ENCODE data around the gene CTDP1. TPM values are rescaled to one million over a fixed set of nuclear protein-coding genes. Genes with fewer than 3 reads are reported as not detected.
A peak's percentile ranks its signal among the peaks of the same experiment; 100 is the strongest.

The CTDP1 gene
- total RNA-seq, 1 experiment from 2014 or later: 33.7 TPM

GRCh38 chr18:79738581-79739439 is 59.2 kb downstream of the CTDP1 start:
- no peak overlapping the region for H2AFZ ChIP-seq (ENCODE audit: low read length)
- no CpG with 5 or more reads among the region's 21 CpGs for WGBS (ENCODE audit: extremely low coverage, insufficient read length, low lambda C conversion rate)
- H4K91ac ChIP-seq (ENCODE audit: insufficient read length, low read depth, low read length): no peak overlapping the region
- no peak overlapping the region for H3K14ac ChIP-seq (ENCODE audit: insufficient read depth, low read length)
- Mint-ChIP-seq H3K9me3 (no peaks in the 10 kb centered on the region), H3K27ac (peak overlapping the region in 1 of 3 experiments; percentile 18; a peak in 1 of 7 replicates), H3K4me3 (no peak overlapping the region), H3K36me3 (ENCODE audit: insufficient read depth in 1 of 3, low read depth in 3 of 3) (peaks cover 13 to 68% (median 58%) of the 10 kb centered on the region in 3 experiments; a peak in 6 of 7 replicates), H3K4me1 (no peaks in the 10 kb centered on the region), H3K27me3 (ENCODE audit: low read depth) (no peaks in the 10 kb centered on the region; the same call in 1 of the 2 replicates)
- no peaks in the 10 kb centered on the region for H4K20me1 ChIP-seq (ENCODE audit: control insufficient read depth, insufficient read depth, insufficient read length)
- no peaks in the 10 kb centered on the region for H3K23me2 ChIP-seq (ENCODE audit: insufficient read length, low read depth, low read length, poor library complexity, severe bottlenecking)
- no peak for TF ChIP-seq CTCF (conservative IDR thresholded peaks at IDR 0.05)
- H3K18ac ChIP-seq (ENCODE audit: insufficient read length, low read depth, low read length): no peak overlapping the region
- no peak overlapping the region for H3K4ac ChIP-seq (ENCODE audit: low read depth, low read length)
- H3K79me1 ChIP-seq (ENCODE audit: insufficient read depth, low read depth, low read length, poor library complexity, severe bottlenecking): no peaks in the 10 kb centered on the region
- no peak overlapping the region for H2BK15ac ChIP-seq (ENCODE audit: low read depth, low read length)
- H3K23ac ChIP-seq (ENCODE audit: insufficient read length, low read depth, low read length): no peak overlapping the region
- no peak overlapping the region for H3T11ph ChIP-seq (ENCODE audit: low read length)
- H3K9ac ChIP-seq (ENCODE audit: extremely low read depth, insufficient read length, low read length): no peak overlapping the region
- no peak overlapping the region for H3K4me2 ChIP-seq (ENCODE audit: insufficient read depth, insufficient read length, low read length)
- H3K27me3 ChIP-seq (ENCODE audit: insufficient read depth, low read length): no peaks in the 10 kb centered on the region
- no peaks in the 10 kb centered on the region for H3K79me2 ChIP-seq (ENCODE audit: insufficient read depth, low read length)
- H3K27ac ChIP-seq (ENCODE audit: insufficient read length, low read depth, low read length): no peak overlapping the region
- no peak for DNase-seq
- H2BK120ac ChIP-seq (ENCODE audit: low read depth, low read length, poor library complexity, severe bottlenecking): no peak overlapping the region
- no peak overlapping the region for H4K5ac ChIP-seq (ENCODE audit: insufficient read length, low read depth, low read length)
- H2BK5ac ChIP-seq (ENCODE audit: insufficient read length, low read length): no peak overlapping the region
- H3K56ac ChIP-seq (ENCODE audit: insufficient read length, low read depth, low read length): no peak overlapping the region
- H2BK12ac ChIP-seq (ENCODE audit: insufficient read length, low read depth, low read length): no peak overlapping the region
- H2AK5ac ChIP-seq (ENCODE audit: insufficient read length, low read length): no peak overlapping the region
- no peak overlapping the region for H4K8ac ChIP-seq (replicated peaks; ENCODE audit: insufficient read length, low read depth, low read length)
- H2BK20ac ChIP-seq (ENCODE audit: low read depth, low read length, poor library complexity, severe bottlenecking): no peak overlapping the region
- H3K9me3 ChIP-seq (ENCODE audit: control insufficient read depth, low read depth, low read length): no peaks in the 10 kb centered on the region
- H3K4me1 ChIP-seq (ENCODE audit: insufficient read depth, low read length): no peaks in the 10 kb centered on the region

Measured in H9 (cell line).